Neural progenitor cell (in vitro differentiated cells): ENCODE data around the gene PCGF3. TPM values are rescaled to one million over a fixed set of nuclear protein-coding genes. Genes with fewer than 3 reads are reported as not detected.

Experiments
- DNase-seq: peaks from one replicate; pipeline ENCODE4 v3.0.0-alpha.2; 2016; ENCODE audit warnings: low spot score
- H2AFZ ChIP-seq: fragments of 200-600 bp; sonication (generic); replicated peaks from 2 replicates; pipeline ENCODE4 v1.6.1; 2016; ENCODE audit warnings: antibody characterized with exemption
- H3F3A ChIP-seq: fragments of 200-600 bp; sonication (generic); 2 replicates; pipeline ENCODE4 v1.6.1; 2016; ENCODE audit warnings: antibody characterized with exemption, low read depth
- H3K27ac ChIP-seq: fragments of 200-600 bp; sonication (generic); 2 replicates; pipeline ENCODE4 v1.5.1; 2016; ENCODE audit warnings: mild to moderate bottlenecking
- H3K27me3 ChIP-seq: fragments of 200-600 bp; sonication (generic); 2 replicates; pipeline ENCODE4 v1.6.1; 2016; ENCODE audit warnings: mild to moderate bottlenecking, moderate library complexity
- H3K36me3 ChIP-seq: fragments of 200-600 bp; sonication (generic); 2 replicates; pipeline ENCODE4 v1.5.1; 2016
- H3K4me1 ChIP-seq: fragments of 200-600 bp; sonication (generic); 2 replicates; pipeline ENCODE4 v1.6.1; 2016; ENCODE audit warnings: mixed run types
- H3K4me2 ChIP-seq: fragments of 200-600 bp; sonication (generic); 2 replicates; pipeline ENCODE4 v1.6.1; 2016
- H3K4me3 ChIP-seq: fragments of 200-600 bp; sonication (generic); 2 replicates; pipeline ENCODE4 v1.5.1; 2016
- H3K79me2 ChIP-seq: fragments of 200-600 bp; sonication (generic); 2 replicates; pipeline ENCODE4 v1.6.1; 2016; ENCODE audit warnings: low read depth
- H3K9ac ChIP-seq: fragments of 200-600 bp; sonication (generic); 2 replicates; pipeline ENCODE4 v1.6.1; 2016
- H3K9me3 ChIP-seq: fragments of 200-600 bp; sonication (generic); 2 replicates; pipeline ENCODE4 v1.5.1; 2016; ENCODE audit warnings: low read depth
- H4K20me1 ChIP-seq: fragments of 200-600 bp; sonication (generic); 2 replicates; pipeline ENCODE4 v1.6.1; 2016; ENCODE audit warnings: low read depth
- H3K27ac Mint-ChIP-seq: 3 replicates; pipeline ENCODE4 v1.8.0; 2021; ENCODE audit warnings: mixed read lengths
- H3K27me3 Mint-ChIP-seq: 2 replicates; pipeline ENCODE4 v1.8.0; 2022; ENCODE audit warnings: low read depth, mild to moderate bottlenecking, inconsistent platforms, moderate library complexity, mixed read lengths; ENCODE audit not compliant: insufficient read depth
- H3K36me3 Mint-ChIP-seq: 3 replicates; pipeline ENCODE4 v1.8.0; 2021; ENCODE audit warnings: mixed read lengths
- H3K4me1 Mint-ChIP-seq: 3 replicates; pipeline ENCODE4 v1.8.0; 2021; ENCODE audit warnings: mixed read lengths
- H3K4me3 Mint-ChIP-seq: 3 replicates; pipeline ENCODE4 v1.8.0; 2021; ENCODE audit warnings: mild to moderate bottlenecking, moderate library complexity, mixed read lengths
- H3K9me3 Mint-ChIP-seq: 3 replicates; pipeline ENCODE4 v1.8.0; 2020; ENCODE audit warnings: mixed read lengths
- CTCF ChIP-seq: fragments of 200-600 bp; sonication (generic); IDR thresholded peaks from 2 replicates; pipeline ENCODE4 v1.5.1; 2017; ENCODE audit warnings: antibody characterized with exemption, mild to moderate bottlenecking
- EZH2 ChIP-seq: fragments of 200-600 bp; sonication (generic); IDR thresholded peaks from 2 replicates; pipeline ENCODE4 v1.6.1; 2017; ENCODE audit warnings: antibody characterized with exemption, mild to moderate bottlenecking, moderate library complexity
- EZH2phosphoT487 ChIP-seq: fragments of 200-600 bp; sonication (generic); IDR thresholded peaks from 2 replicates; pipeline ENCODE4 v1.6.1; 2017; ENCODE audit warnings: antibody characterized with exemption
- total RNA-seq: library from RNA; depleted of rRNA; stranded (reverse); fragments of >200 nt; gene quantifications from 2 replicates; pipeline ENCODE4 v1.2.3, GENCODE V29; 2015; ENCODE audit warnings: low replicate concordance

PCGF3 gene
- total RNA-seq, 1 donor from 2014 or later: 44.7 TPM

- Histone ChIP-seq H3K9ac (peak overlapping the region; percentile 100), H3K79me2 (peaks cover 62% of the 10 kb centered on the region), H4K20me1 (peaks cover 49% of the 10 kb centered on the region), H3K4me3 (peak overlapping the region; percentile 89), H3K36me3 (no peaks in the 10 kb centered on the region), H3K4me1 (peaks cover 9% of the 10 kb centered on the region), H3K27me3 (peaks cover 15% of the 10 kb centered on the region), H3K4me2 (peak overlapping the region; percentile 79), H3K27ac (no peak overlapping the region), H2AFZ (no peak overlapping the region), H3K9me3 (no peaks in the 10 kb centered on the region), H3F3A (peaks cover 4% of the 10 kb centered on the region)
- peaks cover 26% of the 10 kb centered on the region for H3K36me3 Mint-ChIP-seq
- H3K4me1 Mint-ChIP-seq: peaks cover 5% of the 10 kb centered on the region
- H3K27ac Mint-ChIP-seq: no peak overlapping the region
- DNase-seq: no peak
- peak overlapping the region; percentile 64 for H3K4me3 Mint-ChIP-seq
- no peak for TF ChIP-seq CTCF
- no peak for TF ChIP-seq EZH2
- no peak for TF ChIP-seq EZH2phosphoT487
- H3K9me3 Mint-ChIP-seq: peaks cover 22% of the 10 kb centered on the region
- H3K27me3 Mint-ChIP-seq: peaks cover 7% of the 10 kb centered on the region
Measured at GRCh38 chr4:706834-707598, 1.4 kb downstream of the PCGF3 start.

- H3K4me1 Mint-ChIP-seq: peaks cover 5% of the 10 kb centered on the region
- H4K20me1 ChIP-seq: peaks cover 60% of the 10 kb centered on the region
- H3K4me2 ChIP-seq: peak overlapping the region; percentile 79
Measured at GRCh38 chr4:707929-708630, 2.4 kb downstream of the PCGF3 start.

GRCh38 chr4:708631-708933, 3.0 kb downstream of the PCGF3 start:
- Histone ChIP-seq H3K4me2 (peak overlapping the region; percentile 79), H3K9ac (no peak overlapping the region), H3K4me1 (peaks cover 9% of the 10 kb centered on the region), H3K79me2 (peaks cover 77% of the 10 kb centered on the region), H3K9me3 (no peaks in the 10 kb centered on the region), H3K36me3 (no peaks in the 10 kb centered on the region), H3F3A (peaks cover 4% of the 10 kb centered on the region), H3K27ac (no peak overlapping the region), H4K20me1 (peaks cover 65% of the 10 kb centered on the region), H3K4me3 (peak overlapping the region; percentile 6), H2AFZ (no peak overlapping the region), H3K27me3 (peaks cover 15% of the 10 kb centered on the region)
- H3K4me3 Mint-ChIP-seq: peak overlapping the region; percentile 13
- H3K27ac Mint-ChIP-seq: no peak overlapping the region
- TF ChIP-seq EZH2 (no peak), EZH2phosphoT487 (no peak), CTCF (no peak)
- H3K27me3 Mint-ChIP-seq: peaks cover 3% of the 10 kb centered on the region
- peaks cover 24% of the 10 kb centered on the region for H3K9me3 Mint-ChIP-seq
- DNase-seq: no peak
- H3K36me3 Mint-ChIP-seq: peaks cover 28% of the 10 kb centered on the region
- peaks cover 5% of the 10 kb centered on the region for H3K4me1 Mint-ChIP-seq

More at GRCh38 chr4:707929-708630, 2.4 kb downstream of the PCGF3 start:
- no peak for DNase-seq
- Histone ChIP-seq H2AFZ (no peak overlapping the region), H3K9ac (no peak overlapping the region), H3K36me3 (no peaks in the 10 kb centered on the region), H3F3A (peaks cover 4% of the 10 kb centered on the region), H3K79me2 (peaks cover 72% of the 10 kb centered on the region), H3K4me1 (peaks cover 9% of the 10 kb centered on the region), H3K27ac (no peak overlapping the region), H3K9me3 (no peaks in the 10 kb centered on the region), H3K27me3 (peaks cover 15% of the 10 kb centered on the region), H3K4me3 (peak overlapping the region; percentile 6)
- peaks cover 3% of the 10 kb centered on the region for H3K27me3 Mint-ChIP-seq
- peaks cover 28% of the 10 kb centered on the region for H3K36me3 Mint-ChIP-seq
- peaks cover 24% of the 10 kb centered on the region for H3K9me3 Mint-ChIP-seq
- H3K4me3 Mint-ChIP-seq: no peak overlapping the region
- TF ChIP-seq CTCF (no peak), EZH2phosphoT487 (no peak), EZH2 (no peak)
- H3K27ac Mint-ChIP-seq: no peak overlapping the region
